H1 (cell line): ENCODE results near the gene NFAT5.

Experiments
- ATF2 ChIP-seq: IDR thresholded peaks from 2 replicates; pipeline ENCODE4 v1.6.1; 2012; ENCODE audit warnings: low read length, inconsistent platforms
- CTCF ChIP-seq, 3 experiments: IDR thresholded peaks; 1 replicate in 2 of 3; 2 replicates in 1 of 3; pipeline versions ENCODE4 v1.5.1 to v1.6.1; 2011; ENCODE audit warnings: low read length in 3 of 3, mild to moderate bottlenecking in 3 of 3, inconsistent platforms in 2 of 3, low read depth in 1 of 3, moderate library complexity in 1 of 3; ENCODE audit not compliant: insufficient read depth in 1 of 3; ENCODE audit errors: control extremely low read depth in 1 of 3
- EP300 ChIP-seq, 2 experiments: IDR thresholded peaks; 1 replicate in 1 of 2; 2 replicates in 1 of 2; pipeline ENCODE4 v1.6.1; 2011 to 2012; ENCODE audit warnings: low read depth in 2 of 2, low read length in 2 of 2, mild to moderate bottlenecking in 2 of 2, borderline replicate concordance in 1 of 2, inconsistent platforms in 1 of 2, moderate library complexity in 1 of 2
- EZH2 ChIP-seq: fragments of 200-600 bp; sonication (generic); IDR thresholded peaks from 2 replicates; pipeline ENCODE4 v1.7.1; 2012; ENCODE audit warnings: low read depth, mild to moderate bottlenecking, moderate library complexity, low read length, inconsistent platforms; ENCODE audit not compliant: severe bottlenecking
- KDM5A ChIP-seq: fragments of 200-600 bp; IDR thresholded peaks from 2 replicates; pipeline ENCODE4 v1.7.1; 2012; ENCODE audit warnings: mild to moderate bottlenecking, low read length, inconsistent platforms, mixed read lengths
- POLR2A ChIP-seq, 2 experiments: IDR thresholded peaks; 1 replicate in 1 of 2; 2 replicates in 1 of 2; pipeline ENCODE4 v1.6.1; 2011; ENCODE audit warnings: low read depth in 2 of 2, low read length in 2 of 2, mild to moderate bottlenecking in 2 of 2; ENCODE audit errors: control extremely low read depth in 1 of 2
- RBBP5 ChIP-seq: IDR thresholded peaks from 2 replicates; pipeline ENCODE4 v1.7.1; 2012; ENCODE audit warnings: low read depth, mild to moderate bottlenecking, inconsistent platforms, low read length, moderate library complexity, borderline replicate concordance
- RFX5 ChIP-seq: IDR thresholded peaks from 2 replicates; pipeline ENCODE4 v1.6.1; 2011; ENCODE audit warnings: low read depth, low read length, improper control_type of control experiment, borderline replicate concordance
- RXRA ChIP-seq: IDR thresholded peaks from 2 replicates; pipeline ENCODE4 v1.6.1; 2011; ENCODE audit warnings: low read depth, mild to moderate bottlenecking, low read length, moderate library complexity; ENCODE audit not compliant: insufficient read depth
- SRF ChIP-seq: IDR thresholded peaks from 2 replicates; pipeline ENCODE4 v1.6.1; 2011; ENCODE audit warnings: mild to moderate bottlenecking, low read depth, low read length, moderate library complexity
- TCF12 ChIP-seq: IDR thresholded peaks from 2 replicates; pipeline ENCODE4 v1.6.1; 2011; ENCODE audit warnings: low read depth, mild to moderate bottlenecking, low read length

- no peak for TF ChIP-seq CTCF (IDR thresholded peaks at IDR 0.05; ENCODE audit: control extremely low read depth in 1 of 3, insufficient read depth in 1 of 3, low read depth in 1 of 3, low read length in 3 of 3)
- TF ChIP-seq EP300 (IDR thresholded peaks at IDR 0.05; ENCODE audit: borderline replicate concordance in 1 of 2, low read depth in 2 of 2, low read length in 2 of 2) = no peak
- TF ChIP-seq RXRA = no peak
- TF ChIP-seq RBBP5 = no peak
- no peak for TF ChIP-seq POLR2A (IDR thresholded peaks at IDR 0.05; ENCODE audit: control extremely low read depth in 1 of 2, low read depth in 2 of 2, low read length in 2 of 2)
- TF ChIP-seq EZH2 = no peak
- TF ChIP-seq SRF = no peak
- TF ChIP-seq ATF2 = no peak
- no peak for TF ChIP-seq RFX5
- TF ChIP-seq TCF12 = no peak
- TF ChIP-seq KDM5A = no peak
Measured at GRCh38 chr16:69721441-69721957, 155.7 kb downstream of the NFAT5 start.
